Progenitor cell of endocrine pancreas (in vitro differentiated cells): ENCODE data around the gene PACSIN1. TPM values are rescaled to one million over a fixed set of nuclear protein-coding genes. Genes with fewer than 3 reads are reported as not detected.

Experiments used
- DNase-seq: peaks from one replicate; pipeline ENCODE4 v3.0.0; 2021; ENCODE audit warnings: low spot score; ENCODE audit not compliant: unreplicated experiment
- H3K27ac Mint-ChIP-seq: 2 replicates; pipeline ENCODE4 v1.8.0; 2021; ENCODE audit warnings: mild to moderate bottlenecking, moderate library complexity, mixed read lengths
- H3K27me3 Mint-ChIP-seq: 2 replicates; pipeline ENCODE4 v1.8.0; 2021; ENCODE audit warnings: mixed read lengths
- H3K36me3 Mint-ChIP-seq: 2 replicates; pipeline ENCODE4 v1.8.0; 2022; ENCODE audit warnings: mixed read lengths; ENCODE audit not compliant: insufficient read depth
- H3K4me1 Mint-ChIP-seq: 2 replicates; pipeline ENCODE4 v1.8.0; 2021; ENCODE audit warnings: low read depth, mixed read lengths
- H3K4me3 Mint-ChIP-seq: 2 replicates; pipeline ENCODE4 v1.8.0; 2021; ENCODE audit warnings: low read depth, mild to moderate bottlenecking, moderate library complexity, mixed read lengths
- H3K9me3 Mint-ChIP-seq: 2 replicates; pipeline ENCODE4 v1.8.0; 2021; ENCODE audit warnings: low read depth, mixed read lengths
- total RNA-seq: library from RNA; stranded (reverse); gene quantifications from 2 replicates; pipeline ENCODE4 v1.2.1, GENCODE V29; 2021
- TF ChIP-seq, protein P1 (sequence below): fragments of 200-600 bp; sonication (generic); IDR thresholded peaks from one replicate; pipeline ENCODE4 v1.5.0; 2021; ENCODE audit warnings: antibody characterized with exemption, mild to moderate bottlenecking; ENCODE audit not compliant: unreplicated experiment

The PACSIN1 gene
- total RNA-seq, 1 donor from 2014 or later = 0.72 TPM

DNA sequence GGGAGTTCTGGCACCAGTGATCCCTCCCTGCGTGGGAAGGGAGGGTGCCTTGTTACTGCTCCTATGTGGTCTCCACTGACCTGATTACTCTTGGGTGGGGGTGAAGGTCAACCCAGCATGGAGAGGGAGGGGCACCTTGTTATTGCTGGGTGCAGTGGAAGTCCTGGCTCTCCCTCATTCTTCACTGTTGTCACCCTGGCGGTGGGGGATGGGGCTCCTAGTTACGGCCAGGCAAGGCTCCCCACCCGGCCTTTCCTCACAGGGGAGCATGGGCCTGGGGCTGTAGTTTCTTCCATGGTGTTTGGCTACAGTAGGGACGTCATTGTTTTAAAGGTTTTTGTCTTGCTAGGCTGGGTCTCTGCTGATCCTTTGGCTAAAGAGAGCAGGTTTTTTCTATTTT is 40.8 kb downstream of the PACSIN1 start:
- no peak overlapping the region for H3K4me3 Mint-ChIP-seq
- H3K36me3 Mint-ChIP-seq = peaks cover 1% of the 10 kb centered on the region
- TF ChIP-seq, protein P1, sequence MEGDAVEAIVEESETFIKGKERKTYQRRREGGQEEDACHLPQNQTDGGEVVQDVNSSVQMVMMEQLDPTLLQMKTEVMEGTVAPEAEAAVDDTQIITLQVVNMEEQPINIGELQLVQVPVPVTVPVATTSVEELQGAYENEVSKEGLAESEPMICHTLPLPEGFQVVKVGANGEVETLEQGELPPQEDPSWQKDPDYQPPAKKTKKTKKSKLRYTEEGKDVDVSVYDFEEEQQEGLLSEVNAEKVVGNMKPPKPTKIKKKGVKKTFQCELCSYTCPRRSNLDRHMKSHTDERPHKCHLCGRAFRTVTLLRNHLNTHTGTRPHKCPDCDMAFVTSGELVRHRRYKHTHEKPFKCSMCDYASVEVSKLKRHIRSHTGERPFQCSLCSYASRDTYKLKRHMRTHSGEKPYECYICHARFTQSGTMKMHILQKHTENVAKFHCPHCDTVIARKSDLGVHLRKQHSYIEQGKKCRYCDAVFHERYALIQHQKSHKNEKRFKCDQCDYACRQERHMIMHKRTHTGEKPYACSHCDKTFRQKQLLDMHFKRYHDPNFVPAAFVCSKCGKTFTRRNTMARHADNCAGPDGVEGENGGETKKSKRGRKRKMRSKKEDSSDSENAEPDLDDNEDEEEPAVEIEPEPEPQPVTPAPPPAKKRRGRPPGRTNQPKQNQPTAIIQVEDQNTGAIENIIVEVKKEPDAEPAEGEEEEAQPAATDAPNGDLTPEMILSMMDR = no peak
- H3K27me3 Mint-ChIP-seq = peaks cover 5% of the 10 kb centered on the region
- no peak overlapping the region for H3K27ac Mint-ChIP-seq
- H3K9me3 Mint-ChIP-seq = peaks cover 4% of the 10 kb centered on the region
- peaks cover 3% of the 10 kb centered on the region for H3K4me1 Mint-ChIP-seq
- DNase-seq = no peak

DNA sequence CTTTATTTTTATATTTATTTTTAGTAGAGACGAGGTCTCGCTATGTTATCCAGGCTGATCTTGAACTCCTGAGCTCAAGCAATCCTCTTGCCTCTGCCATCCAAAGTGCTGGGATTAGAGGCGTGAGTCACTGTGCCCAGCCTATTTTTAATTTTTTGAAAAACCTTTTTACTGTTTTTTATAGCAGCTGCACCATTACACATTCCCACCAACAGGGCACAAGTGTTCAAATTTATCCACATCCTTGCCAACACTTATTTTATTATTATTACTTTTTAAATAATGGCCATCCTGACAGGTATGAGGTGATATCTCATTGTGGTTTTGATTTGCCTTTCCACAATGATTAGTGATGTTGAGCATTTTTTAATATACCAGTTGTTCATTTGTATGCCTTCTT is 42.5 kb downstream of the PACSIN1 start:
- DNase-seq = no peak
- Mint-ChIP-seq H3K4me3 (no peak overlapping the region), H3K9me3 (peaks cover 4% of the 10 kb centered on the region), H3K27ac (no peak overlapping the region), H3K27me3 (peaks cover 18% of the 10 kb centered on the region), H3K36me3 (peaks cover 1% of the 10 kb centered on the region), H3K4me1 (peaks cover 3% of the 10 kb centered on the region)
- TF ChIP-seq, protein P1 = peak; percentile 20

DNA sequence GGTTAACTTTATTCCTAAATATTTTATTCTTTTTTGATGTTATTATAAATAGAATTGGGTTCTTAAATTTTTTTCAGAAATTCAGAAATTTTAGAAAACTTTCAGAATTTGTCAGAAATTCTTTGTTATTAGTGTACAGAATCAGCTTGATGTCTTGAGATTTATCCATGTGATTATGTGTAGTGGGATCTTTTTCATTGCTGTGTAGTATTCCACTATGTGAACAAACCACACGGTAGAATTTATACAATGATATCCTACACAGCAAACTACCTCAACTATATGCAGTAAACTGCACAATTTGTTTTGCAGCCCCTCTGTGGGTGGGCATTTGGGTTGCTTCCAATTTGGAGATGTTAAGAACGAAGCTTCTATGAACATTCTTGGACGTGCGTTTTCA is 43.9 kb downstream of the PACSIN1 start:
- DNase-seq = no peak
- Mint-ChIP-seq H3K9me3 (peaks cover 4% of the 10 kb centered on the region), H3K4me1 (peaks cover 5% of the 10 kb centered on the region), H3K36me3 (peaks cover 1% of the 10 kb centered on the region), H3K27ac (no peak overlapping the region), H3K27me3 (peaks cover 31% of the 10 kb centered on the region), H3K4me3 (no peak overlapping the region)
- TF ChIP-seq, protein P1 = no peak

DNA sequence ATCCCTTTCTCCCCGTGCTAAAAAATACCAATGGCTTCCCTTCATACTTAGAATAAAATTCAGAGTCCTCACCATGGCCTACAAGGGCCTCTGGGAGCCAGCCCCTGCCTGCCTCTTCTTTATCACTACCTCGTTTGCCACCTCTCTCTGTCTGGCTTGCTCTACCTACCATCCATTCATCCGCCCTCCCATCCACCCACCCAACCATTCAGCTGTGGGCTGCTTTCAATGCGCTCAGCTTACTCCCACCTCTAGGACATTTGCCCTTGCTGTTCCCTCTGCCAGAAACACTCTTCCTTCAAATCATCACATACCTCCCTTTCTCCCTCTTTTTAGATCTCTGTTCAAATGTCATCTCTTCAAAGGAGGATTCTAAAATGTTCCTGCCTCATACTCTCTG is 44.4 kb downstream of the PACSIN1 start:
- Mint-ChIP-seq H3K4me3 (no peak overlapping the region), H3K9me3 (peaks cover 4% of the 10 kb centered on the region), H3K36me3 (peaks cover 1% of the 10 kb centered on the region), H3K27me3 (peaks cover 33% of the 10 kb centered on the region), H3K27ac (no peak overlapping the region), H3K4me1 (peaks cover 5% of the 10 kb centered on the region)
- DNase-seq = no peak
- TF ChIP-seq, protein P1 = no peak

DNA sequence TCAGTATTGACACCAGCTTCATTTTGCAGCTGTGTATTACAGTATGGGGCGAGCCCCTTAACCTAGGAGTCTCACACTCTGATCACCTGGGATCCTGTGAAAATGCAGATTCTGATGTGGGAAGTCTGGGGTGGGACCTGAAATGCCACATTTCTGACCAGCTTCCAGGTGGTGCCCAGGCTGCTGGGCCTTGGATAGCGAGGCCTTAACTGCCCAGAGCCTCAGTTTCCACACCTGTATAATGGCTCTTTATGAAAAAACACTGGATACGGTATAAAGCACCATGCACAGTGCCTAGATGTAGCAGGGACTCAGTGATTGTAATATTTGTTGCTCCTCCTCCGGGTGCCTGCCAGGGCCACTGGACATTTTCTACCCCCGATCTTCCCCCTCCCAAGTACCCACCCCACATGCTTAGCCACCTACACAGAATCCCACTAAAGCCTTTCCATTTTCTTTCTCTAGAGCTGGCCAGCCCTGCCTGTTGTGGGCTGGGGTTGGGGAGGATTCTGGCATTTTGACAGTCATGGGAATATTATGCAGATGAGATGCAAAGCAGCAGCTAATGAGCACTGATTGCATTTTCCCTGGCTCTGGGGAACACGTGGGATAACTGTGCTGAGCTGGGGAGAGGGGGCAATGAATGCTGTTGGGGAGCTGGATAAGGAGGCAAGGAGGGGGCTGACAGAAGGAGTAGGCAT is 45.5 kb downstream of the PACSIN1 start:
- Mint-ChIP-seq H3K4me3 (no peak overlapping the region), H3K9me3 (peaks cover 4% of the 10 kb centered on the region), H3K27ac (no peak overlapping the region)

More for the DNA sequence above, 45.5 kb downstream of the PACSIN1 start:
- H3K27me3 Mint-ChIP-seq = peaks cover 37% of the 10 kb centered on the region
- no peak for DNase-seq
- TF ChIP-seq, protein P1 = no peak
- H3K4me1 Mint-ChIP-seq = peaks cover 5% of the 10 kb centered on the region
- H3K36me3 Mint-ChIP-seq = peaks cover 1% of the 10 kb centered on the region
